Measurements from ENCODE around the gene SIGLEC9. TPM values are rescaled to one million over a fixed set of nuclear protein-coding genes. Genes with fewer than 3 reads are reported as not detected.

The SIGLEC9 gene
- total RNA-seq, 4 donors from 2014 or later = 0.51 to 2.6 (median 1.7) TPM

GRCh38 chr19:51116736-51117286 is 7.9 kb upstream of the SIGLEC9 start:
- H3K36me3 ChIP-seq = no peaks in the 10 kb centered on the region
- intact Hi-C loops (cut with DNase I; ENCODE audit: low total_unique reads) = loop anchor here (10.0 kb wide), 1 partner anchor 478 kb away; no protein-coding TSS in a partner anchor
- no peaks in the 10 kb centered on the region for H3K27me3 ChIP-seq
- H3K4me1 ChIP-seq = no peaks in the 10 kb centered on the region
- no peak overlapping the region for H3K27ac ChIP-seq
- no peak overlapping the region for H3K4me3 ChIP-seq
- no peak for DNase-seq
- no peaks in the 10 kb centered on the region for H3K9me3 ChIP-seq
- TF ChIP-seq POLR2A (IDR thresholded peaks at IDR 0.05) = no peak
- TF ChIP-seq CTCF (IDR thresholded peaks at IDR 0.05) = no peak

- DNase-seq = no peak
- TF ChIP-seq CTCF (IDR thresholded peaks at IDR 0.05) = no peak
- no peak for TF ChIP-seq POLR2A (IDR thresholded peaks at IDR 0.05)
- no peak overlapping the region for H3K4me3 ChIP-seq
- H3K27me3 ChIP-seq = no peaks in the 10 kb centered on the region
- H3K27ac ChIP-seq = no peak overlapping the region
- H3K9me3 ChIP-seq = no peaks in the 10 kb centered on the region
- H3K36me3 ChIP-seq = no peaks in the 10 kb centered on the region
- no peaks in the 10 kb centered on the region for H3K4me1 ChIP-seq
- intact Hi-C loops (cut with DNase I; ENCODE audit: low total_unique reads) = loop anchor here (10.0 kb wide), 1 partner anchor 476 kb away; no protein-coding TSS in a partner anchor
Observed at GRCh38 chr19:51119101-51119500, 5.6 kb upstream of the SIGLEC9 start.

- Histone ChIP-seq H3K36me3 (no peaks in the 10 kb centered on the region), H3K9me3 (no peaks in the 10 kb centered on the region), H3K27ac (no peak overlapping the region), H3K27me3 (no peaks in the 10 kb centered on the region), H3K4me1 (no peaks in the 10 kb centered on the region), H3K4me3 (no peak overlapping the region)
- intact Hi-C loops (cut with DNase I; ENCODE audit: low total_unique reads) = loop anchor here (10.0 kb wide), 1 partner anchor 475 kb away; no protein-coding TSS in a partner anchor
- DNase-seq = no peak
- no peak for TF ChIP-seq CTCF (IDR thresholded peaks at IDR 0.05)
- TF ChIP-seq POLR2A (IDR thresholded peaks at IDR 0.05) = no peak
Observed at GRCh38 chr19:51119611-51120010, 5.1 kb upstream of the SIGLEC9 start.

- no peaks in the 10 kb centered on the region for H3K27me3 ChIP-seq
- H3K27ac ChIP-seq = no peak overlapping the region
- no peak for DNase-seq
- H3K36me3 ChIP-seq = no peaks in the 10 kb centered on the region
- no peak overlapping the region for H3K4me3 ChIP-seq
- TF ChIP-seq POLR2A (IDR thresholded peaks at IDR 0.05) = no peak
- no peak for TF ChIP-seq CTCF (IDR thresholded peaks at IDR 0.05)
- no peaks in the 10 kb centered on the region for H3K4me1 ChIP-seq
- intact Hi-C loops (cut with DNase I; ENCODE audit: low total_unique reads) = no loop called here
- H3K9me3 ChIP-seq = no peaks in the 10 kb centered on the region
Observed at GRCh38 chr19:51120160-51120559, 4.5 kb upstream of the SIGLEC9 start.

GRCh38 chr19:51121257-51121656 is 3.4 kb upstream of the SIGLEC9 start:
- no peaks in the 10 kb centered on the region for H3K36me3 ChIP-seq
- intact Hi-C loops (cut with DNase I; ENCODE audit: low total_unique reads) = no loop called here
- TF ChIP-seq POLR2A (IDR thresholded peaks at IDR 0.05) (no peak), CTCF (IDR thresholded peaks at IDR 0.05) (no peak)
- DNase-seq = no peak
- no peaks in the 10 kb centered on the region for H3K27me3 ChIP-seq
- H3K27ac ChIP-seq = no peak overlapping the region
- no peak overlapping the region for H3K4me3 ChIP-seq
- no peaks in the 10 kb centered on the region for H3K9me3 ChIP-seq
- H3K4me1 ChIP-seq = no peaks in the 10 kb centered on the region
